ENCODE results near the gene APMAP.

- TF ChIP-seq CHD1 (IDR thresholded peaks at IDR 0.05; ENCODE audit: low read depth, low read length) (no peak), TAF1 (IDR thresholded peaks at IDR 0.05; ENCODE audit: borderline replicate concordance, low read depth, low read length) (no peak), CTCF (IDR thresholded peaks at IDR 0.05 in 2 of 3, conservative IDR thresholded peaks at IDR 0.05 in 1 of 3; ENCODE audit: control insufficient read depth in 2 of 3, extremely low read depth in 1 of 3, insufficient read depth in 1 of 3, low read depth in 3 of 3, low read length in 3 of 3) (no peak), SPI1 (IDR thresholded peaks at IDR 0.05; ENCODE audit: borderline replicate concordance, insufficient read depth, low read depth, low read length) (no peak)
Measured at GRCh38 chr20:24953209-24953575, 39.4 kb downstream of the APMAP start.
